GM12878 (cell line): ENCODE results near the gene SPG21.

ENCODE experiments used
- BCL11A ChIP-seq: IDR thresholded peaks from 2 replicates; pipeline ENCODE4 v1.6.1; 2011; ENCODE audit warnings: low read depth, low read length
- CREB1 ChIP-seq: IDR thresholded peaks from 2 replicates; pipeline ENCODE4 v1.6.1; 2012; ENCODE audit warnings: low read depth, mild to moderate bottlenecking, inconsistent platforms
- ESRRA ChIP-seq: IDR thresholded peaks from 2 replicates; pipeline ENCODE4 v1.6.1; 2012; ENCODE audit warnings: mild to moderate bottlenecking, low read length, improper control_type of control experiment
- FOXK2 ChIP-seq: fragments of 450-650 bp; IDR thresholded peaks from 2 replicates; pipeline ENCODE4 v1.6.1; 2017; ENCODE audit warnings: mild to moderate bottlenecking, moderate library complexity
- JUND ChIP-seq: IDR thresholded peaks from 2 replicates; pipeline ENCODE4 v1.6.1; 2012; ENCODE audit warnings: low read depth, mild to moderate bottlenecking, low read length, improper control_type of control experiment, moderate library complexity
- NR2C2 ChIP-seq: IDR thresholded peaks from 2 replicates; pipeline ENCODE4 v1.6.1; 2011; ENCODE audit warnings: borderline replicate concordance, low read depth; ENCODE audit not compliant: control insufficient read depth, insufficient read length
- RAD21 ChIP-seq: IDR thresholded peaks from 2 replicates; pipeline ENCODE4 v1.6.1; 2011; ENCODE audit warnings: mild to moderate bottlenecking, low read depth, low read length, moderate library complexity; ENCODE audit not compliant: insufficient read depth
- REST ChIP-seq: IDR thresholded peaks from 2 replicates; pipeline ENCODE4 v1.6.1; 2012; ENCODE audit warnings: mild to moderate bottlenecking, low read depth, low read length
- ZNF622 ChIP-seq: fragments of 450-650 bp; IDR thresholded peaks from 2 replicates; pipeline ENCODE4 v1.6.1; 2017; ENCODE audit warnings: mild to moderate bottlenecking, inconsistent platforms
- TF ChIP-seq, protein P1 (sequence below): fragments of 450-650 bp; IDR thresholded peaks from 2 replicates; pipeline ENCODE4 v1.6.1; 2017; ENCODE audit warnings: mild to moderate bottlenecking, moderate library complexity

DNA sequence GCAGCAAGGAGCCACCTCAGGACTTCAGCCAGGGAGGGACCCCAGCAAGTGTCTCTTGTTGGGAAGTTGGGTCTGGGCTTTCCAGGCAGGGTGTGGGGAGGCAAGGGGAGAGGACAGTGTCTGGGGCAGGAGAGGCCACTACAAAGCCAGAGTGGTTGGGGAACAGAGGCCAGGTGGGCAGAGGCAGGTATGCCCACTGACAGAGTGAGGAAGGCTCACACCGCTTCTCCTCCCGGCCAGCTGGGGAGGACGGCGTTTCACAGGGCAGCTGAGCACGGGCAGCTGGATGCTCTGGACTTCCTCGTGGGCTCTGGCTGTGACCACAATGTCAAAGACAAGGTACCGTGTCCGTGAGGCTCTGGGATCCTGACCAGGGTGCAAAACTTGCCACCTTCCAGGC lies 63.1 kb downstream of the SPG21 start:
- TF ChIP-seq FOXK2 (no peak), CREB1 (no peak), RAD21 (no peak), ESRRA (no peak), JUND (no peak), ZNF622 (no peak), NR2C2 (no peak), BCL11A (no peak), REST (no peak)
- TF ChIP-seq, protein P1, sequence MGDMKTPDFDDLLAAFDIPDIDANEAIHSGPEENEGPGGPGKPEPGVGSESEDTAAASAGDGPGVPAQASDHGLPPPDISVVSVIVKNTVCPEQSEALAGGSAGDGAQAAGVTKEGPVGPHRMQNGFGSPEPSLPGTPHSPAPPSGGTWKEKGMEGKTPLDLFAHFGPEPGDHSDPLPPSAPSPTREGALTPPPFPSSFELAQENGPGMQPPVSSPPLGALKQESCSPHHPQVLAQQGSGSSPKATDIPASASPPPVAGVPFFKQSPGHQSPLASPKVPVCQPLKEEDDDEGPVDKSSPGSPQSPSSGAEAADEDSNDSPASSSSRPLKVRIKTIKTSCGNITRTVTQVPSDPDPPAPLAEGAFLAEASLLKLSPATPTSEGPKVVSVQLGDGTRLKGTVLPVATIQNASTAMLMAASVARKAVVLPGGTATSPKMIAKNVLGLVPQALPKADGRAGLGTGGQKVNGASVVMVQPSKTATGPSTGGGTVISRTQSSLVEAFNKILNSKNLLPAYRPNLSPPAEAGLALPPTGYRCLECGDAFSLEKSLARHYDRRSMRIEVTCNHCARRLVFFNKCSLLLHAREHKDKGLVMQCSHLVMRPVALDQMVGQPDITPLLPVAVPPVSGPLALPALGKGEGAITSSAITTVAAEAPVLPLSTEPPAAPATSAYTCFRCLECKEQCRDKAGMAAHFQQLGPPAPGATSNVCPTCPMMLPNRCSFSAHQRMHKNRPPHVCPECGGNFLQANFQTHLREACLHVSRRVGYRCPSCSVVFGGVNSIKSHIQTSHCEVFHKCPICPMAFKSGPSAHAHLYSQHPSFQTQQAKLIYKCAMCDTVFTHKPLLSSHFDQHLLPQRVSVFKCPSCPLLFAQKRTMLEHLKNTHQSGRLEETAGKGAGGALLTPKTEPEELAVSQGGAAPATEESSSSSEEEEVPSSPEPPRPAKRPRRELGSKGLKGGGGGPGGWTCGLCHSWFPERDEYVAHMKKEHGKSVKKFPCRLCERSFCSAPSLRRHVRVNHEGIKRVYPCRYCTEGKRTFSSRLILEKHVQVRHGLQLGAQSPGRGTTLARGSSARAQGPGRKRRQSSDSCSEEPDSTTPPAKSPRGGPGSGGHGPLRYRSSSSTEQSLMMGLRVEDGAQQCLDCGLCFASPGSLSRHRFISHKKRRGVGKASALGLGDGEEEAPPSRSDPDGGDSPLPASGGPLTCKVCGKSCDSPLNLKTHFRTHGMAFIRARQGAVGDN, result no peak
